RWPE1 (cell line): Measurements from ENCODE around the gene CELSR2.

ENCODE experiments used
- CTCF ChIA-PET: fragments of 350-600 bp; sonication (Branson Sonifier 250); formaldehyde crosslinking; extraction: SDS; loops from one replicate; lab custom pipeline; 2021; lab: Yijun Ruan, JAX
- POLR2A ChIA-PET: fragments of 400-600 bp; formaldehyde crosslinking; extraction: SDS; loops from one replicate; lab custom pipeline; 2020; ENCODE audit warnings: antibody characterized with exemption; ENCODE audit not compliant: low non-redundant PET; lab: Yijun Ruan, JAX
- DNase-seq: peaks from one replicate; pipeline ENCODE4 v3.0.0; 2012; ENCODE audit warnings: low spot score
- H3K27ac ChIP-seq: fragments of 450-650 bp; 2 replicates; pipeline ENCODE4 v1.5.1; 2017
- TF ChIP-seq, protein P1 (sequence below): fragments of 450-650 bp; conservative IDR thresholded peaks from 2 replicates; pipeline ENCODE4 v1.5.1; 2017; ENCODE audit warnings: low read depth, mild to moderate bottlenecking

Gene CELSR2

DNA sequence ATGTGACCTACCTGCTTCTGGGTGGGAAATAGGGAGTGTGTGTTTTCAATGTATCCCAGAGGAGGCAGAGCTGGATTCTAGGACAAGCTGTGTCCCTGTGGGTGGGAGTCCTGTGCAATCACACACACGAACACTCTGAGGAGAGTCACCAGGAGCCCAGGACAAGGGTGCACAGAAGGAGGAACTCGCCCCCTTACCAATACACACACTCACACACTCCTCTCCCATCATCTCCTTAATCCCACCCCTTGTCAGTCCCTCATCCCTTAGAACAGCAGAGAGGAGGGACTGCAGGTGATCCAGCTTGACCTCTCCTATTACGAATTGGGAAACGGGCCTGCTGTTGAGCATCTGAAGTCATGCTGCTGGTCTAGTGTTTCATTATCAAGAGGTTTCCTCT, 65.9 kb downstream of the CELSR2 start:
- no peak for DNase-seq
- ChIA-PET POLR2A (no interaction called here), CTCF (interaction anchor here (0.6 to 0.7 kb wide), 2 partner anchors 185 to 677 kb away, joined by 3 to 8 read pairs; no protein-coding TSS in a partner anchor)
- TF ChIP-seq, protein P1, sequence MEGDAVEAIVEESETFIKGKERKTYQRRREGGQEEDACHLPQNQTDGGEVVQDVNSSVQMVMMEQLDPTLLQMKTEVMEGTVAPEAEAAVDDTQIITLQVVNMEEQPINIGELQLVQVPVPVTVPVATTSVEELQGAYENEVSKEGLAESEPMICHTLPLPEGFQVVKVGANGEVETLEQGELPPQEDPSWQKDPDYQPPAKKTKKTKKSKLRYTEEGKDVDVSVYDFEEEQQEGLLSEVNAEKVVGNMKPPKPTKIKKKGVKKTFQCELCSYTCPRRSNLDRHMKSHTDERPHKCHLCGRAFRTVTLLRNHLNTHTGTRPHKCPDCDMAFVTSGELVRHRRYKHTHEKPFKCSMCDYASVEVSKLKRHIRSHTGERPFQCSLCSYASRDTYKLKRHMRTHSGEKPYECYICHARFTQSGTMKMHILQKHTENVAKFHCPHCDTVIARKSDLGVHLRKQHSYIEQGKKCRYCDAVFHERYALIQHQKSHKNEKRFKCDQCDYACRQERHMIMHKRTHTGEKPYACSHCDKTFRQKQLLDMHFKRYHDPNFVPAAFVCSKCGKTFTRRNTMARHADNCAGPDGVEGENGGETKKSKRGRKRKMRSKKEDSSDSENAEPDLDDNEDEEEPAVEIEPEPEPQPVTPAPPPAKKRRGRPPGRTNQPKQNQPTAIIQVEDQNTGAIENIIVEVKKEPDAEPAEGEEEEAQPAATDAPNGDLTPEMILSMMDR: no peak
- H3K27ac ChIP-seq: no peak overlapping the region

DNA sequence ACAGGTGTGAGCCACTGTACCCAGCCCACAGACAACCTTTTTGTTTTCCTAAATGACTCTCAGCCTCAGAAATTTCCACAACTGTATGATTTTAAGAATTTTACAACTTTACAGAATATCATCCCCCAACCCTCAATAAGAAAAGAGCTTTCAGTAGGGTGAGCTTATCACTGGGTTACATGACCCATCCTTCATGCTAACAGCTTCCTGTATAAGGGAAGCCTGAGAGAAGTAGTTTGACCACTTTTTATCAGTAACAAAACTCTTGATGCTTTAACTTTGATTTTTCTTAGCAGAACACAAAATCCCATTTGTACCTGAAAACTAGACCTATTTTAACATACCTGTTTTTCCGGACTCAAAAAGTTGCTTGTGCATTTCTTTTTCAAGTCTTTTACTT, 67.2 kb downstream of the CELSR2 start:
- CTCF ChIA-PET: interaction anchor here (0.7 kb wide), 1 partner anchor 101 kb away, joined by 3 read pairs; no protein-coding TSS in a partner anchor

DNA sequence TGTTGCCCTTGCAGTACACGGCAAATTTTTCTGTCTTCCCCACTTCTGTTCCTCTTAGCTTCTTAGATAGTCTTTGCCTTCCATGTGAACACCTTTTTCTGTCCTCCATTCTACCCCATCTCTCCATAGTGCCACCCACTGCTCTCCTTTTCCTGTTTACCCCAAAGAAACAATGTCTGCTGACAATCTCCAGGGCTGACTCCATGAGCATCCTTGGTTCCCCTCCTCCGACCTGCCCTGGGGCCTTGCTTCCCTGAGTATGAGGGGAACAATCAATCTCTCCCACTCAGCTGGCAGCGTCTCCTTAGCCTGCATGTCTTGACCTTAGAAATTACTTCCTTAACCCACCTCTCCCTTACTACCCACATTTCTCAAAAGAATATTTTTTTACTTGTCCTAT, 69.8 kb downstream of the CELSR2 start:
- no peak overlapping the region for H3K27ac ChIP-seq
- ChIA-PET CTCF (no interaction called here), POLR2A (no interaction called here)
- DNase-seq: no peak
- TF ChIP-seq, protein P1: no peak

More for the DNA sequence above, 67.2 kb downstream of the CELSR2 start:
- POLR2A ChIA-PET: no interaction called here
- TF ChIP-seq, protein P1: no peak
- DNase-seq: no peak
- no peak overlapping the region for H3K27ac ChIP-seq

DNA sequence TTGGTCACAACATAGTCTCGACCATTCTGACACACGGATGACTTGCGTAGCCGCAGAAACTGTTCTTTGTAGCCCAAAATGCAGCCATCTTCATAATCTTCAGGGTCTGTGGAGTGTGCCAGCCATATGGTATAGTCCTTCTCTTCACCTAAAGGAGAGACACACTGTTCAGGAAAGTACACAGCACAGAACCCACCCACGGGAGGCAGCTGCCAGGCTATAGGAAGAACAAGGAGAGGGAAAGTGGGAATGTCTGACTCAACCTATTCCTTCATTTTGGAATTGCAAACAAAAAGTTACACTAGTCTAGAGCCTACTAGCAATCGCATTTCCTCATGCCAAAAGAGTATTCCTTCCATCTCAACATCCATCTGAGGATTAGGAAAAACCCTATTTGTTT, 73.6 kb downstream of the CELSR2 start:
- ChIA-PET POLR2A (no interaction called here), CTCF (no interaction called here)
- no peak for DNase-seq
- TF ChIP-seq, protein P1: no peak
- no peak overlapping the region for H3K27ac ChIP-seq
